GM18870 (cell line): ENCODE measurements around the gene COMMD10.

ENCODE experiments used
- ATAC-seq: cut with Tn5 transposase; IDR thresholded peaks from one replicate; pipeline ENCODE4 v1.9.1; 2021; ENCODE audit warnings: moderate library complexity; ENCODE audit not compliant: unreplicated experiment

The COMMD10 gene

DNA sequence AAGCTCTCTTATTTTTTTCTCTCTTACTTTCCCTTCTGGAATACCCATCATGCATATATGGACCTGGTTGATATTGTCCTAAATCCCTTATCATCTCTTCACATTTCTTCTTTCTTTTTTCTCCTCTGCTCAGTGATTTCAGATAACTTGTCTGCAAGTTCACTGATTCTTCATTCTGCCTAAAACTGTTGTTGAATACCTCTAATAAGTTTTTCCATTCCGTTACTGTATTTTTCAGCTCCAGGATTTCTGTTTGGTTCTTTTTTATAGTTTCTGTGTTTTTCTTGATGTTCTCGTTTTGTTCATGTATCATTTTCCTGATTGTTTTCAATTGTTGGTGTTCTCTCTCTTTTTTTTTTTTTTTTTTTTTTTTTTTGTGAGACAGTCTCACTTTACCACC lies 203.7 kb downstream of the COMMD10 start:
- ATAC-seq, result no peak

DNA sequence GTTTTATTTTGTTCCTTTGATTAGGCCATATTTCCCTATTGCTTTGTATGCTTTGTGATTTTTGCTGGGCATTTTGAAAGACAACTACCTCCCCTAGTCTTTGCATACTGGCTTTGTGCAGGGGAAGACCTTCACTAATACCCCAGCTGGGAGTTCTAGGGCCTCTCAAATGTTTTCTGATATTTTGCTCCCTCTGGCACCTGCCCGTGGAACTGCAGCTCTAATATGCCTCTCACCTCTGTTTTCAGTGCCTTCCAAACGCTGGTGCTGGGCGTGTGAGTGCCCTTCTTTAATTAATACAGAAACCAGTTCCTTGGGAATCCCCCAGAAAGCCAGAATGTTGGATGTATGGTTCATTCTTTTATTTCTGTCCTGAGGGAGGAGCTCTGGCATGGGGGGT lies 204.5 kb downstream of the COMMD10 start:
- no peak for ATAC-seq

DNA sequence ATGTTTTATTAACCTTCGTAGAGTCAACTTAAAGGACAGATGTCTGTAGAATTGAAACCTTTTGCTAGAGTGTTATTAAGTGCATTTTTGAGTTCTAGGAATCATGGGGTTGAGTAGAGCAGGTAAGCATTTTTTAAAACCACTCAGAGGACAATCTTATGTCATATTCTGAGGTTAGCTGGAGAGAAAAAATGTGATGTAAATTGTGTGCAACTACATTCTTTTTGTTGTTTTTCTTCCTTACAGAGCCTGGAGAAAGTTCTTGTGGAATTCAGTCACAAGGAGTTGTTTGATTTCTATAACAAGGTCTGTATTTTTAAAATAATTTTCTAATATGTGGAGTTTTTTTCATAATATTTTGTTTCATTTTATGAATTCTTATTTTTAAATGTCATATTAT lies 206.4 kb downstream of the COMMD10 start:
- no peak for ATAC-seq

DNA sequence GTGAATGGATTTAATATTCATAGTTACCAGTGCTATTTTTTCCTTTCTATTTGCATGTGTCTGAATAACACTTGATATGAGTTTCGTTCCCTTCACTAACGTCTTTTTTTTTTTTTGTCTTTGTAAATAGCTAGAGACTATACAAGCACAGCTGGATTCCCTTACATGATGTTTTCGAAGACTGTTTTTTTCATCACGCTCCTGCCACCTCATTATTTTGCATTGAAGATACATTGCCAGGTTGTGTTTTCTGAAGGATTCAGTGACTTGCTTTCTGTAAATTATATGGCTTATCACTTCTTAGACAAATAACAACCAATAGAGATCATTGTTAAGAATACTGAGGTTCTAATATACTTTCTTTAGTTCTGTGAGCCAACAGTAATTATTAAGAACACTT lies 207.5 kb downstream of the COMMD10 start:
- ATAC-seq, result no peak

DNA sequence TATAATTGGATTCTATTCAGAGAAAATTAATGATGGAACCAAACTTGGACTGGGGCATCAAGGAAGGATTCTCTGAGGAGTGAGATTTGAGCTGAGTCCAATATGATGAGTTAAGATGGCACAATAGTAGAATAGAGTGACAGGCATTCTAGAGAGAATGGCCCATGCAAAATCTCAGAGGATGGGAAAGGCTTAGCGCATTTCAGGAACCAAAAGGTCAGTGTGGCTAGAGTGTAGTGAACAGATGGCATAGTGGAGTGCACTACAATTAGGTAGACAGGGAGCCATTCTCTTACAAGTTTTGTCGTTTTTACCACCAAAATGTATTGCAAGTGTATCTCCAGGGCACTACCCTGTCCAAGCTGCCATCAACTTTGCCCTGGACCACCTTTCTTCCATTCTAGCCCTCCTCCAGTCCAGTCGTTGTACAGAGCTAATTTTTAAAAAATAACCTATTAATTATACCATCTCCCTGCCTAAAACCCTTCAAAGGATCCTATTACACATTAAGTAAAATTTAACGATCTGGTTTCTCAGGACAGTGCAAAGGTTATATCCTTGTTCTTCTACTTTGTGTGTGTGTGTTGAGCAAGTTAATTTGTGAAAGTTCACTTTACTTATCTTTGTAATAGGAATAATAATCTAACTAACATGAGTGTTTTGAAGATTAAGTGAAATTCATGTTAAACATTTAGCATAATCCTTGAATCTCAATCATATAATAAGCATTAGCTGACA lies 211.7 kb downstream of the COMMD10 start:
- no peak for ATAC-seq

DNA sequence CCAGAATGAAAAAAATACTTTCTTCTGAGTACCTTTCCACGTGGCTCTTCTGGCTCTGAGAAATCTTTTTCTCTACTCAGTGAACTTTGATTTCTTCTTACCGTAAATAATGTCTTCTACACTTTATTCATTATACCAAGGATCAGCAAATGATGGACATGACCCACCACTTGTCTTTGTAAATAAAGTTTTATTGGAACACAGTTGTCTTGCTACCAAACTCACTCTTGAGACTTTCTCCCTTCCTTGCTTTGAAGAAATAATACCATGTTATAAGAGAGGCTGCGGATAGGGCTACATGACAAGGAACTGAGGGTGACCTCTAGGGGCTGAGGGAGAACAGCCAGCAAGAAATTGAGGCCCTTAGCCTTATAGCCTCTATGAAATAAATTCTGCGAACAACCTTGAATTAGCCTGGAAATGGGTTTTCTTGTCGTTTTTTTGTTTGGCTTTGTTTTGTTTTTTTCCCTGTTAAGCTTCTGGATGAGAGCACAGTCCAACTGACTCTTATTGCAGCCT lies 212.5 kb downstream of the COMMD10 start:
- ATAC-seq, result no peak

DNA sequence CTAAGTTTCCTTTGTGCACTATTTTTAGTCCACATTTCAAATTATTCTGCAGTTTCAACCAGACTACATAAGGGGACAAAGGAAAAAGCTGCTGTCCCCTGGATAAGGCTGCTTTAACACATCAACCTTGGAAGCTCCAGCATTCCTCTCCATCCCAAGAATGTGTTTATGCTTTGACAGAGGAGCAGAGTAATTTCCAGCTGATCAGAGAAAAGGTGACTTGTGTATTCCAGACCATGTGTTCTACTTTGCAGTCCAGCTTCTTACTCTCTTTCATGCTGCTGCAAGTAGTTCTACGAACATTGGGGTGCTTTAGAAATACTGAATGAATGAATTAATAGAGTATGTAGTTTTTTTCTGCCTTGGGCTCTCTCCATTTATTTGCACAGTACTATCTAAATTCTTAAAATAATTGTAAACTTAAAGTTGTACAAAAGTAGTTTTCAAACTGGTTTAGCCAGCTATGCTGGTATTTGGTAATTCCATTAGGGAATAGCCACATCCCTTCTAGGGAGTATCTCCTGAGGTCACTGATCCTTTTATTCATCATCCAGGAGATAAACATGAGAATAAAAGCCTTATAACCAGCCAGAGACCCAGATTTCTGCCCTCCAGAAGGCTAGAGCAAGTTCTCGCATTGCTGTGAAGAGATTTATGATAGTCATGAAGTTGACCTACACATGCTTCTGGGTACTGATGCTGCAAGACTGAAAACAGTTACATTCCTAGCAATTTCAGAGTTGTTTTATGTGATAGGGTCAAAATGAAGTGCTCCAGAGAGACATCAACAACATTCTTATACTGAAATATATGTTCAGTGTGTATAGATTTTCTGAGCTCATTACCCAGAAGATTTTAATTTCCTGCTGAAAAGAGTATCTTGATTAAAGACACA lies 215.2 kb downstream of the COMMD10 start:
- no peak for ATAC-seq

DNA sequence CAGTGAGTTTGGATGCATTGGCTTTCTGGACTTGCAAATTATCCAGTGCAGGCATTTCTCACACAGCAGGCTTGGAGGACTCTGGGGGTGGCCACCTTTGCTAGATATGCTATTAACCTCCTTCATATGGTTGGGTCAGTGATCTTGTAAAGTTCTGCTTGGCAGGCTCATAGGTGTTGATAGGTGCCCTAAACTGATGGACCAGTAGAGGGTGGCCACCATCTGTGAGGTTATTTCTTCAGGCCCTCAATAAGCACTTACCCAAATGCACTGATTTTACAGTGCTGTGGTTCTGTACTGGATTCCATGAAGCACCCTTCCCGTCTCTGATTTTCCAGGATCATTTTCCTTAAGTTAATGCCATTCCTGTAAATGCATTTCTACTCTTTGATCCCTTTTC lies 216.3 kb downstream of the COMMD10 start:
- no peak for ATAC-seq

DNA sequence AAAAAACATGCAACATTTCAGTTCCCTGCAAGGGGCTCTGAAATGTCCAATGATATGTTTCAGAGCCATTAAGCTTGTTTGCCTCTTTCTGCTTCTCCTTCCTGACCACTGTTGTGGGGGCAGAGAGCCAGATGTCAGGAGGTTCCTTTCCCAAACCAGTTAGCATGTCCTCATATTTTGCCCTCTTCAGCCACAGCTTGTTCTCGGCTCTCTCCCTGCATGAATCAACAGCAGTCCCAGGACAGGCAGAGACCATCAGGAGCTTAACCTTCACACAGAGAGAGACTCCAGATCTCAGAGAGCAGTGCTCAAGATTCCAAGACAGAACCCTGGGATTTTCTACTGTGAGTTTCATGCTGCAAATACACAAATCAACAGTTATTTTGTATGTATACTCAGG lies 218.5 kb downstream of the COMMD10 start:
- no peak for ATAC-seq

DNA sequence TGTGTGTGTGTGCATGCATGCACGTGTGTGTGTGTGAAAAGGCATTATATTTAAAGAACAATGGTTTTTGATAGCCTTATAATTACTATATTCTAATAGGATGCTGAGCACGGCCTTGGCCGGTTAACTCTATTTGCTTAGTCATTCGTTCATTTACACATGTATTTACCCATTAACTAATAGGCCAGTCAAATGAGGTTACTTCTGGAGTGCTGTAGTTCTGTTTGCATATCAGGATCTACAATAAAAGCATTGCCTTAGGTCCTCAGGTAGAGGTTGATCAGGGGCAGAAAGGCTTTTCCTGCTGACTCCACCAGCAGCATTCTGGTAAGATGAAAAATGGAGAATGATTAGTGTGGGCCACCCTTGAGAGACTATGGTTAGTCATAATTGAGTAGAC lies 219.0 kb downstream of the COMMD10 start:
- no peak for ATAC-seq

DNA sequence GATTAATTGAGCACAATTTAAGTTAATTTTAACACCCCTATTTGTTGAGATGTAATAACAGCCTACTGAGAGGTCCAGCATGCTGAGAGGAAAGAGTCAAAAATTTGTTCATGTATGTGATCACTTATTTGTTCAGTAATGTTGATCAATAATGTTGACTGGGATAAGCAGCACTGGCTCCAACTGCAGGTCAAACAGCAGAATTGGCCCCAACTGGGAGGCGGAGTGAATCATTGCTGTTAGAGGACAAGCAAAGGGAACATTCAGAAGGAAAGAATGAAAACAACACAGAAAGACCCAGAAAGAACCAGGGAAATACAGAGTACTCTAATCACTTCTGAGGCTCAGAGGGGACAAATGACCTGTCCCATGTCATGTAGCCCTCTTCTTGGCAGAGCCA lies 221.1 kb downstream of the COMMD10 start:
- ATAC-seq, result no peak

DNA sequence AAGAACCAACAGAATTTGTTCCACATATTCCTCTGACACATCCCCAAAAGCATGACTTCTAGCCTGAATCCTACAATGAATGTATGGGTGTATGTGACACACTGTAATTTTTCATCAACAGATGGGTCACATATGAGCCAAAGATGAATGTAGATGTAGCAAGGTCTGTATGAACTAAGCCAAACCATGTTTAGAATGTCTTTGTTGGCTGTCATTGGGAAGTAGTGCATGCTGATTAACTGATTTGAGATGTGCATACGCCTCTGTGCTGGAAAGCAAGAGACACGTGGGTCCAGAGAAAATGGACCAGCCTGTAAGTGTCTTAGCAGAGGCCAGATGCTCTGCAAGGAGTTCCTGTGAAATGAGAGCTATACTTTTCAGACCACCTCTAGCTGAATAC lies 222.0 kb downstream of the COMMD10 start:
- no peak for ATAC-seq

DNA sequence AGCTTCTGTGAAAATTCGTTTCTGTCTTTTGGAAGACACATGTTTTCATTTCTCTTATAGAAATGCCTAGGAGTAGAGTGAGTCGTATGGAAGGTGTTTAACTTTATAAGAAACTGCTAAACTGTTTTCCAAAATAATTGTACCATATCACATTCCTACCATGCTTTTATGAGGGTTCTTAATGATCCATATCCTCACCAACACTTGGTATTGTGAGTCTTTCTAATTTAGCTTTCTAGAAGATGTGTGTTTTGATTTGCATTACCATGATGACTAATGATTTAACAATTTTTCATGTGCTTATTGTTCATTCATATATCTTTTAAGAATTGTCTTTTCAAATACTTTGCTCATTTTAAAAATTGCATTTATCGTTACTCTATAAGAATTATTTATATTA lies 223.6 kb downstream of the COMMD10 start:
- ATAC-seq, result no peak

DNA sequence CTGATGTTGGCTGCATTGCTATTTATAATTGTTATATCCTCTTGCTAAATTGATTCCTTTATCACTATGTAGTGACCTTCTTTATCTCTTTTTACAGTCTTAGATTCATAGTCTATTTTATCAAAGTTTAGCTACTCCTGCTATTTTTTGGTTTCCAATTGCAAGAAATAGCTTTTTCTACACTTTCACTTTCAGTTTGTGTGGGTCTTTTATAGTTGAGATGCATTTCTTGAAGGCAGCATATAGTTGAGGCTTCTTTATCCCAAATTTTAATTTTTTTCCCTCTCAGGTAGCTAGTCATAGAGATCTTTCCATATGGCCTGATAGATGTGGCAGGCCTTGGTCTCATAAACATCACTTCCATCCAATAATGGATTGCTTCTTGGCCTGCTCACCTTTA lies 228.5 kb downstream of the COMMD10 start:
- ATAC-seq, result no peak

DNA sequence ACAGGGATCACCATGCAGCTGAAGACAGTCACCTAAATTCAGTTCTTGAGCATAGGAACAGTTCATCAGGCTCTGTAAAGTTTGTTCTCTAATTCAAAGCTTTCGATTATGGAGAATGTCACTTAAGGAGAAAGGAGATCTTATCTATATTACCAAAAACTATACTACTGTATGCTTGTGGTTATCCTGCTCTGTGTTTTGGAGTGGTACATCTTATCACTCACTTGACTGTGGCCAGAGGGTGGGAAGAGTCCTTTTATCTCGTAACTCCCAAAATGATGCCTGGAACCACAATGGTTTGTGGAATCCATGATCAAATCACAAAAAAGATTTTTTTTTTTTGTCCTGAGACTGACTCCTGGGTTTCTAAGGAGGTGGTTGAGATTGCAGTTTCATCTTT lies 230.7 kb downstream of the COMMD10 start:
- no peak for ATAC-seq

DNA sequence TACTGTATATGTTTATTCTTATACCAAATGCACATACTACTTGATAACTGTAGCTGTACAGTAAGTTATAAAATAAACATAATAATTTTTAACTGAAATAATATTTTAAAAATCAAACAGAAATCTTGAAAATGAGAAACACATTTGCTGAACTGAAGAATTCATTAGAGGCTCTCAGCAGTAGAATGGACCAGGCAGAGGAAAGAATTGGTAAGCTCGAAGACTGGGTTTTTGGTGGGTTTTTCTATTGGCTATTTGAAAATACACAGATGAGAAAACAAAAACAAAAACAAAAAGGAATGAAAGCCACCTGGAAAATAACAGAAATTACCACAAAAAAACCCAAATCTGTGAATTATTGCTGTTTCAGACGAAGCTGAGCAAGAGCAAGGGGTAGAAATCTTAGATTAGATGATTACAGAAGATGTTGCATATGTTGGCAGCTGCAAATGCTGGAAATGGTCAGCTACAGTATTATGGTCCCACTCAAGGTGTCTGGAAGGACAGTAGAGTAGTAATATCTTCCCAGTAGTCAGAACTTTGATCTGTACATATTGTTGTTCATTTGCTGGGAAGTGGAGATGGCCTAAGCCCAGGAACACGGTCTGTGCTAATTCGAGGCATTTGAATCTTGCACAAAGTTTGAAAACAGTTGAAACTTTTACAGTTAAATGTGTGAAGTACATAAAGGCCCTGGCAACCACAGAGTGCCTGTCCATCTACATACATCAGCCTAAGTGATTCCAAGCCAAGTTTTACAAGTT lies 233.4 kb downstream of the COMMD10 start:
- ATAC-seq, result no peak

DNA sequence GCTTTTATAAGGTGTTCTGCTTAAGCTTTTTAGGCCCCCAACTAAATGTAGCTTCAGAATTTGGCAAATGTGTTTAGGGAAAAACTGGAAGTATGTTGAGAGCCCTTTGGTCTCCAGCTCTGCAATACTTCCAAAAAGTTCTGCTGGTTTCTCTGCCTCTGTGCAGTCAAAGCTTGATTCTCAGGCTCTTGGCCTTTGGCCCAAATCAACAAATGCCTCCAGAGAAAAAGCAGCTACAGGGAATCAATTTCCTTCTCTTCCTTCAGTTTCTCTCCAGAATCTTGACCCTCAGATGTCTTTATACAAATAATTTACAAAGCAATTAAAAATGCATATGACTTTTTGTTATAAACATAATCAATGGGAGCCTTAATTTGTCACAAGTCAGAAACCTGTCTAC lies 235.7 kb downstream of the COMMD10 start:
- ATAC-seq, result no peak

DNA sequence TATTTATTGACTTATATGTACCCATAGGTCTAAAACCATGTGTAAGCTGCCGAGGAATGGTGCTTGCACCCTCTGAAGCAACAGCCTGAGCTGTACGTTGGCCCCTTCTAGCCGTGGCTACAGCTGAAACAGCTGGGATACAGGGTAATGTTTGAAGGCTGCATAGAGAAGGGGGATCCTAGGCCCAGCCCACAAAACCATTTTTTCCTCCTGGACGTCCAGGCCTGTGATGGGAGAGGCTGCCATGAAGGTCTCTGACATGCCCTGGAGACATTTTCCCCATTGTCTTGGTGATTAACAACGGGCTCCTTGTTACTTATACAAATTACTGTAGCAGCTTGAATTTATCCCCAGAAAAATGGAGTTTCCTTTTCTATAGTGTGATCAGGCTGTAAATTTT lies 244.7 kb downstream of the COMMD10 start:
- no peak for ATAC-seq

DNA sequence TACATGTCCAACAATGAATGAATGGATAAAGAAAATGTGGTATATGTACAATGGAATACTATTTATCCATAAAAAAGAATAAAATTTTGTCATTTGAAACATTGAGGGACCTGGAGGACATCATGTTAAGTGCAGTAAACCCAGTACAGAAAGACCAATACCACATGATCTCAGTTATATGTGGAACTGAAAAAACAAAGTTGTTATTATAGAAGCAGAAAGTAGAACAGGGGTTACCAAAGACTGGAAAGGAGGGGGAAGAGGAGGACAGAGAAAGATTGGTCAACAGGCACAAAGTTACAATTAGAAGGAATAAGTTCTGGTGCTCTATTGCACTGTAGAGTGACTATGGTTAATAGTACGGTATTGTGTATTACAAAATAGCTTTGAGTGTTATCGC lies 256.0 kb downstream of the COMMD10 start:
- ATAC-seq, result peak; percentile 84
